Endothelial cell of umbilical vein (primary cell): Measurements from ENCODE around the gene EIF3K. TPM values are rescaled to one million over a fixed set of nuclear protein-coding genes. Genes with fewer than 3 reads are reported as not detected.

Source experiments
- BruUV-seq: library from RNA; stranded (reverse); fragments of 400-500 nt; replicated peaks from 2 replicates; lab custom pipeline; 2021; lab: Mats Ljungman, UMichigan
- CTCF ChIA-PET: fragments of 300-600, 350-600 bp; sonication (Branson Sonifier 250); formaldehyde crosslinking; loops from one replicate; lab custom pipeline; 2021; ENCODE audit warnings: antibody characterized with exemption, inconsistent platforms; lab: Charles Lee
- POLR2A ChIA-PET: fragments of 300-600, 350-600 bp; sonication (Branson Sonifier 250); formaldehyde crosslinking; loops from one replicate; lab custom pipeline; 2021; ENCODE audit warnings: antibody characterized with exemption, inconsistent platforms; lab: Charles Lee
- DNase-seq: peaks from one replicate; pipeline ENCODE4 v3.0.0-alpha.2; 2011; ENCODE audit warnings: low read depth, low spot score
- FAIRE-seq: peaks from 2 replicates; lab custom pipeline; 2011; peaks lifted over from hg19 to GRCh38; lab: Jason Lieb, UNC
- H2AFZ ChIP-seq: 2 replicates; pipeline ENCODE4 v1.6.0; 2012; ENCODE audit warnings: low read depth, low read length, control low read depth, inconsistent platforms
- H3K27ac ChIP-seq: 2 replicates; pipeline ENCODE4 v1.5.1; 2011; ENCODE audit warnings: low read depth, mild to moderate bottlenecking, control low read depth, low read length, moderate library complexity; ENCODE audit not compliant: insufficient read depth
- H3K27me3 ChIP-seq, 2 experiments: 2 replicates each; pipeline versions ENCODE4 v1.6.0 to v1.6.1; 2011; ENCODE audit warnings: low read length in 2 of 2, mixed read lengths in 1 of 2; ENCODE audit not compliant: control insufficient read depth in 2 of 2, insufficient read depth in 2 of 2
- H3K36me3 ChIP-seq, 2 experiments: 2 replicates in 1 of 2; 3 replicates in 1 of 2; pipeline ENCODE4 v1.5.1; 2011; ENCODE audit warnings: low read length in 2 of 2, mild to moderate bottlenecking in 1 of 2, moderate library complexity in 1 of 2; ENCODE audit not compliant: control insufficient read depth in 2 of 2, insufficient read depth in 2 of 2; ENCODE audit errors: extremely low read depth in 1 of 2
- H3K4me1 ChIP-seq: 3 replicates; pipeline ENCODE4 v1.5.1; 2011; ENCODE audit warnings: mild to moderate bottlenecking, low read length; ENCODE audit not compliant: control insufficient read depth, insufficient read depth; ENCODE audit errors: extremely low read depth
- H3K4me2 ChIP-seq: 2 replicates; pipeline ENCODE4 v1.6.1; 2011; ENCODE audit warnings: low read length, control low read depth, mixed read lengths; ENCODE audit not compliant: insufficient read depth
- H3K4me3 ChIP-seq, 3 experiments: fragments of 200-600 bp in 1 of 3; sonication (generic), shearing (Covaris generic) in 1 of 3; replicated peaks in 1 of 3; 2 replicates each; pipeline ENCODE4 v1.5.1; 2011 to 2016; ENCODE audit warnings: control low read depth in 3 of 3, low read length in 3 of 3, mild to moderate bottlenecking in 2 of 3, inconsistent platforms in 1 of 3, low read depth in 1 of 3, moderate library complexity in 1 of 3; ENCODE audit not compliant: insufficient read depth in 1 of 3
- H3K79me2 ChIP-seq: 2 replicates; pipeline ENCODE4 v1.6.0; 2012; ENCODE audit warnings: low read length, inconsistent platforms; ENCODE audit not compliant: control insufficient read depth, insufficient read depth
- H3K9ac ChIP-seq: replicated peaks from 2 replicates; pipeline ENCODE3; 2011; ENCODE audit warnings: low read length, control low read depth; ENCODE audit not compliant: insufficient read depth; ENCODE audit errors: extremely low read depth
- H3K9me1 ChIP-seq: replicated peaks from 3 replicates; pipeline ENCODE4 v1.6.0; 2011; ENCODE audit warnings: mild to moderate bottlenecking, low read length; ENCODE audit not compliant: control insufficient read depth, insufficient read depth; ENCODE audit errors: extremely low read depth
- H3K9me3 ChIP-seq: replicated peaks from 2 replicates; pipeline ENCODE4 v1.5.1; 2012; ENCODE audit warnings: low read length, inconsistent platforms; ENCODE audit not compliant: control insufficient read depth, insufficient read depth
- H4K20me1 ChIP-seq: replicated peaks from 2 replicates; pipeline ENCODE3; 2011; ENCODE audit warnings: mild to moderate bottlenecking, low read length; ENCODE audit not compliant: control insufficient read depth, insufficient read depth; ENCODE audit errors: extremely low read depth
- CTCF ChIP-seq, 2 donors: IDR thresholded peaks; 1 replicate in 1 of 2; 2 replicates in 1 of 2; pipeline ENCODE4 v1.5.1; 2011; ENCODE audit warnings: low read length in 2 of 2, mild to moderate bottlenecking in 2 of 2, moderate library complexity in 2 of 2, control low read depth in 1 of 2, inconsistent platforms in 1 of 2, low read depth in 1 of 2; ENCODE audit not compliant: insufficient read depth in 1 of 2; ENCODE audit errors: extremely low read depth in 1 of 2
- EZH2 ChIP-seq: IDR thresholded peaks from 2 replicates; pipeline ENCODE4 v1.6.1; 2012; ENCODE audit warnings: borderline replicate concordance, low read depth, mild to moderate bottlenecking, moderate library complexity, low read length, inconsistent platforms; ENCODE audit not compliant: severe bottlenecking
- FOS ChIP-seq: IDR thresholded peaks from 2 replicates; pipeline ENCODE4 v1.6.1; 2011; ENCODE audit warnings: mild to moderate bottlenecking, low read length, moderate library complexity, borderline replicate concordance; ENCODE audit not compliant: insufficient read depth
- GATA2 ChIP-seq: IDR thresholded peaks from 2 replicates; pipeline ENCODE4 v1.7.0; 2011; ENCODE audit warnings: low read depth, mild to moderate bottlenecking, moderate library complexity, mixed read lengths, low read length; ENCODE audit not compliant: insufficient read length, insufficient read depth
- JUN ChIP-seq: IDR thresholded peaks from 2 replicates; pipeline ENCODE4 v1.6.1; 2011; ENCODE audit warnings: borderline replicate concordance, low read depth; ENCODE audit not compliant: insufficient read length, insufficient read depth
- MAX ChIP-seq: IDR thresholded peaks from 2 replicates; pipeline ENCODE4 v1.6.1; 2011; ENCODE audit not compliant: insufficient read depth, insufficient read length
- MYC ChIP-seq: IDR thresholded peaks from one replicate; pipeline ENCODE4 v1.6.1; 2011; ENCODE audit warnings: mild to moderate bottlenecking, low read depth, low read length
- POLR2A ChIP-seq: IDR thresholded peaks from 2 replicates; pipeline ENCODE4 v1.6.1; 2012; ENCODE audit warnings: low read depth, mild to moderate bottlenecking, control low read depth, low read length
- POLR2AphosphoS5 ChIP-seq: IDR thresholded peaks from 2 replicates; pipeline ENCODE4 v1.6.1; 2012; ENCODE audit warnings: low read depth, mild to moderate bottlenecking, control low read depth, low read length, moderate library complexity; ENCODE audit not compliant: insufficient read depth
- dilution Hi-C: fragments of 300-500 bp; cut with MboI; formaldehyde crosslinking; loops from one replicate; pipeline ENCODE4 v1.15.0; 2019; ENCODE audit warnings: low sequenced_read_pairs; ENCODE audit not compliant: extremely low pct_ligation_motif_present
- intact Hi-C: fragments of 100-400 bp; cut with micrococcal nuclease; formaldehyde crosslinking; loops from one replicate; pipeline ENCODE4 v1.10.0; 2022
- polyA plus RNA-seq, 4 experiments: library from polyadenylated mRNA; depleted of rRNA in 3 of 4; stranded (reverse) in 3 of 4; unstranded in 1 of 4; fragments of >200 nt; gene quantifications; 2 replicates each; pipeline versions ENCODE4 v1.2.1 to v1.2.3, GENCODE V29; 2011 to 2012; ENCODE audit warnings: missing spikeins in 1 of 4
- total RNA-seq: library from RNA; stranded (reverse); gene quantifications from 2 replicates; pipeline ENCODE4 v1.2.3, GENCODE V29; 2021

EIF3K gene
- total and polyA plus RNA-seq, 2 donors (not counting 3 experiments of a cell fraction or from before 2014, with no cell fraction given) = 267 to 584 TPM

- Histone ChIP-seq H4K20me1 (no peaks in the 10 kb centered on the region), H3K27ac (peak overlapping the region; percentile 14), H3K9ac (no peak overlapping the region), H3K4me1 (peaks cover 73% of the 10 kb centered on the region), H3K79me2 (peaks cover 100% of the 10 kb centered on the region), H3K9me3 (no peaks in the 10 kb centered on the region), H3K27me3 (no peaks in the 10 kb centered on the region), H3K4me3 (no peak overlapping the region), H3K4me2 (peak overlapping the region; percentile 27), H3K36me3 (no peaks in the 10 kb centered on the region), H3K9me1 (no peaks in the 10 kb centered on the region), H2AFZ (no peak overlapping the region)
- TF ChIP-seq JUN (no peak), EZH2 (no peak), MYC (no peak), POLR2AphosphoS5 (no peak), FOS (no peak), POLR2A (no peak), CTCF (IDR thresholded peaks at IDR 0.05; ENCODE audit: extremely low read depth in 1 of 2, insufficient read depth in 1 of 2, low read depth in 1 of 2, low read length in 2 of 2) (no peak), MAX (no peak), GATA2 (no peak)
- ChIA-PET POLR2A (no interaction called here), CTCF (interaction anchor here (0.8 to 1.2 kb wide), 2 partner anchors 16 to 19 kb away, joined by 3 to 9 read pairs; no protein-coding TSS in a partner anchor)
- intact Hi-C loops = no loop called here
- DNase-seq (peak; percentile 58), FAIRE-seq (no peak)
- no TSS peak for BruUV-seq
- dilution Hi-C loops = no loop called here
Measured at GRCh38 chr19:38653028-38653571, 34.1 kb downstream of the EIF3K start.
